GM19455 (cell line): ENCODE data around the gene IGDCC3.

Source experiments
- ATAC-seq: cut with Tn5 transposase; IDR thresholded peaks from one replicate; pipeline ENCODE4 v1.9.1; 2021; ENCODE audit not compliant: unreplicated experiment

IGDCC3 gene

DNA sequence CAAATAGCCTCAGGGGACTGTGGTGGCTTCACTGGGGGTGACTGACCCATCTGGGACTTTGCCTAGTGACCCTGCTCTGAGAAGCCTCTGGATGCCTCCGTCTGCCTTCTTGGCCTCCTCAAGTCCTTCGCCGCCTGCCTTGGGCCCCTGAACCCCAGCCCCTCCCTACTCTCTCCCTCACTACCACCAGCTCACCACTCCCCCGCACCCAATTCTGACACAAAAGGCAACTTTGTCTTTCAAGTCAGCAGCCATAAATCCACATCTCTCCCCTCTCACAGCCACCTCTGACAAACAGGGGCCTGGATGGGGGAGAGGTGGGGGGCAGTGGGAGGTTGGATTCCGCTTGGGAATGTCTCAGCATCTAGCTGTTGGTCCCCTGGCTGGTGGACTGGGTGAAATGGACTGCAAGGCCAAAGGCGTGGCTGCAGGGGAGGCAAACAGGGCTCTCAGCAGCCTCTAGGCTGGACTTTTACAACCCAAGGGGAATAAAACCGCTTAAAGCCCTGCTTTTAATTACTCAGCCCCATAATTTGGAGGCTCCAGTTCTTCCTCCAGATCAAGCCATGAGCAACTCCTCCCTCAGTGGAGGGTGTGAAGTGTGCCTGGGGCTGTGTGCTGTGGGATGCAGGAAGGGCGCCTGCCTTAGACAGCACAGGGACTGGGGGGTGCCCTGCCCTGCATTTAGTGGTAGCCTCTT lies 33.4 kb downstream of the IGDCC3 start:
- no peak for ATAC-seq

DNA sequence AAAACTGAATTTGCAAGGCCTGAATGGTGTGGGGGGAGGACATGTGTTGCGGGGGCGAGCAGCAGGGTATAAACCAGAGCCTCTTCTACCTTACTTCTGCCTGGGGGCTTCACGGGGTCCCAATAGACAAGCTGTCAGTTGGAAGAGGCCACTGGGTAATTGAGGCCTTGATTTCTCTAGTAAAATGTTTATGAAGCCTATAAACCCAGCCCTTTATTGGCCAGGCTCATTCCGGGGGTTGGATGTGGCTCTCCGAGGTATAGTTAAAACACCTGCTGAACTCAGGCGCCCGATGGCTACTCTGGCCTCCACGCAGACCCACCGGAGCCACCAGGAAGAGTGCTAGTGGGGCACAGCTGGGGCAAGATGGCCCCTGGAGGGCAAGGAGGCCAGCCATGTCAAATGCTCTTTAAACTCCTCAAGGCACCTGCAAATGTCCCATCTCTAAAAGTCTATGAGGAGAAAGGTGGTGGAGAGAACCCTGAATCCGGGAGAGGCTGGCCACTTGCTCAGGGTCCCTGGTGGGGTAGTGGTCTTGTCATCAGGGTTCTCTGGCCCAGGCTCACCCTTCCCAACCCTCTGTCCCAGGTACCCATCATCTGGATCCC lies 34.3 kb downstream of the IGDCC3 start:
- no peak for ATAC-seq

DNA sequence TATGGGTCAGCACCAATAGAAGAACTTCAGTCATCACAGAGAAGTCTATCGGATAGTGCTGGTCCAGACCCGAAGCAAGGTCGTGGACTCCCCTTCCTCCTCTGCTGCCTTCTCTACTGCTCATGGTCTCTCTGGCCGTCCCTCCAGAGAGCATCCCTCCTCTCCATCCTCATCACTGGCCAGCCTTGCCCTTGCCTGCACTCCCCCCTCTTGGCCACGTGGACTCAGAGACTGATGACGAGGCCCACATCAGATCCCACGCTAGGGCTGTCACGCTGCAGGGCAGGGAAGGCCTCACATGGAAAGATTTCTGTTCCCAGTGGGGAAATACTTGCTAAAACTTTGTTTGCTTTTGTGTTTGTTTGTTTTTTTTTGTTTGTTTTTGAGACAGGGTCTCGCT lies 35.3 kb downstream of the IGDCC3 start:
- ATAC-seq, result no peak

DNA sequence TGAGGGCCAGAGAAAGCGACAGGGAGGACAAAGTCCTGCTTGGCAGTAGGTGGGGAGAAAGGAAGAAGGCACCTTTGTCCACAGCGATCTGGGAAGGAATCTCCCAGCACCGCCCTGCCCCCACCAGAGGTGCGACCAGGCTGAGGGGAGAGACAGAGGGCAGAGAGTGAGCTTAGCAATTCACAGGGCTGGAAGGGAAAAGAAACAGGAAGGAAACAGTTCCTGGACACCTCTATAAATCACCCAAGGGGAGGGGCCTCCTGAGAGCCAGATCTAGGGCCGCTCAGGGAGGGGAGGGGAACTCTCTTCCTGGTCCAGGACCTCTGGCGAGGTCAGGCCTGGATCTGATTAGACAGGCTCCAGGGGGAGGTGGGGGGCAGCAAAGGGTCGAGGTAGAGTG lies 37.9 kb downstream of the IGDCC3 start:
- no peak for ATAC-seq

DNA sequence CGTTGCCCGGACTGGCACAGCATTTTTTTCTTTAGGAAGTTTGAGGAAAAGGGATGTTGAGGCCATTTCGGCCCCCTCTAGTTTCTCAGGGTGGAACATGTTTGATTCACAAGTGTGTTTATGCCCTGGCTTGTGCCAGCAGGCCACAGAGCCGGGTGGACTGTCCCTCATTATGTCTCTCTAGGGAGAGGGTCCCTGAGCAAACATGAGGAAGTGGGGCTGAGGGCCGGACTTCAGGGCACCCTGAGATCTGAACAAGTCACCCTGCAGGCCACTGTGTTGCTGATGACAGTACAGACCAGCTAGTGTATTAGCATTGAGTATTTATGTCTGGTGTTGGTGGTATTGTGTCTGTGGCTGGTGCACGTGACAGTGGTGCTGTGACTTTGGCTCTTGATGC lies 38.4 kb downstream of the IGDCC3 start:
- no peak for ATAC-seq

DNA sequence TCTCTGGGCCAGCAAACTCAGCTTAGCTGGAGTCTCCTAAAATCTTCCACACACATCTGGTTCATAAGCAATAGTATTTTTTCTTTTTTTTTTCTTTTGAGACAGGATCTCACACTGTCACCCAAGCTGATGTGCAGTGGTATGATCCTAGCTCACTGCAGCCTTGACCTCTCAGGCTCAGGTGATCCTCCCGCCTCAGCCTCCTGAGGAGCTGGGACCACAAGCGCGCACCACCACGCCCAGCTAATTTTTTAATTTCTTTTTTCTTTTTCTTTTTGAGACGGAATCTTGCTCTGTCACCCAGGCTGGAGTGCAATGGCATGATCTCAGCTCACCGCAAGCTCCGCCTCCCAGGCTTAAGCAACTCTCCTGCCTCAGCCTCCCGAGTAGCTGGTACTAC lies 39.0 kb downstream of the IGDCC3 start:
- no peak for ATAC-seq

DNA sequence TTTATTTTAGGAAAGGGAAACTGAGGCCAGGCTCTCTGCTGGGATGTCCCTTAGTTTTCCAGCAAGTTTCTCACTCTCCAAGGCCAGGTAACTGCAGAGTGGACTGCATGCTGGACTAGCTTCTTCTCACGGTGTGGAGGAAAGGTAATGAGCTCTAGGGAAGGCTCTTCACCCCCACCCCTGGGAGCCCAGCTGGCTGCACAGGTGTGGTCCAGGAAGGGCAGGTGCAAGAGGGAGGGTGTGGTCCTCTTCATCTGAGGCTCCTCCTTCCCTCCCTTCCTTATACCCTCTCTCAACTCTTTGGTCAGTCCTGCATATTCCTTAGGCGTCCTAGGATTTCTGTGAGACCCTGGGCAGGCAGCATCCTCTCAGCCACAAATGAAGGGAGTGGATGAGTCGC lies 39.4 kb downstream of the IGDCC3 start:
- no peak for ATAC-seq

DNA sequence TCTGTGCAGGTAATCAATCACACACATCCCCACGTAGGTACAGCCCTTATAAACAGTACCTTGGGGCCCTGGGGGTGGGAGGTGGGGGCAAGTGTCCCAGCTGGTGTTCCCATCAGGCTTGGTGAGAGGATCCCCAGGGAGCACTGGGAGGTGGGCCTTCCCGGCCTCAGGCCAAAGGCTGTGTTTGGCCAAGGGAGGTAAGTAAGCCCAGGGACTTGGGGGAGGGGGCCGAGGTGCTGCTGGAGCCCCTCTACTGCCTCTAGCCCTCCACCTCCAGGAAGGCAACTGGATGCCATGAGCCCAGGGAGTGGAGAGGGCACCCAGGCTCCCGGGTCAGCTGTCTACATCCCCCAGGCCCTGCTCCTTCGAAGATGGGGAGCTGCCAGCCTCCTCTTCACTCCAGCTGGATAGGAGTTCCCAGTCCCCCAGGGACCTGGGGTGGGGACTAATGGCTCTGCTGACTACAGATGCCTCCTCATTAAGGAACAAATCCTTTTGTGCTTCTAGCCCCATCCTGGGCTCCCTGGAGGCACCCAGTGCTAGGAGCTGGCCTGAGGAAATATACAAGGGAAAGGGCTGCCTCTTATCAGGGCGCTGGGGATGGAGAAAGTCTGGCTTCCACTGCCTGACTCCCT lies 40.2 kb downstream of the IGDCC3 start:
- no peak for ATAC-seq

DNA sequence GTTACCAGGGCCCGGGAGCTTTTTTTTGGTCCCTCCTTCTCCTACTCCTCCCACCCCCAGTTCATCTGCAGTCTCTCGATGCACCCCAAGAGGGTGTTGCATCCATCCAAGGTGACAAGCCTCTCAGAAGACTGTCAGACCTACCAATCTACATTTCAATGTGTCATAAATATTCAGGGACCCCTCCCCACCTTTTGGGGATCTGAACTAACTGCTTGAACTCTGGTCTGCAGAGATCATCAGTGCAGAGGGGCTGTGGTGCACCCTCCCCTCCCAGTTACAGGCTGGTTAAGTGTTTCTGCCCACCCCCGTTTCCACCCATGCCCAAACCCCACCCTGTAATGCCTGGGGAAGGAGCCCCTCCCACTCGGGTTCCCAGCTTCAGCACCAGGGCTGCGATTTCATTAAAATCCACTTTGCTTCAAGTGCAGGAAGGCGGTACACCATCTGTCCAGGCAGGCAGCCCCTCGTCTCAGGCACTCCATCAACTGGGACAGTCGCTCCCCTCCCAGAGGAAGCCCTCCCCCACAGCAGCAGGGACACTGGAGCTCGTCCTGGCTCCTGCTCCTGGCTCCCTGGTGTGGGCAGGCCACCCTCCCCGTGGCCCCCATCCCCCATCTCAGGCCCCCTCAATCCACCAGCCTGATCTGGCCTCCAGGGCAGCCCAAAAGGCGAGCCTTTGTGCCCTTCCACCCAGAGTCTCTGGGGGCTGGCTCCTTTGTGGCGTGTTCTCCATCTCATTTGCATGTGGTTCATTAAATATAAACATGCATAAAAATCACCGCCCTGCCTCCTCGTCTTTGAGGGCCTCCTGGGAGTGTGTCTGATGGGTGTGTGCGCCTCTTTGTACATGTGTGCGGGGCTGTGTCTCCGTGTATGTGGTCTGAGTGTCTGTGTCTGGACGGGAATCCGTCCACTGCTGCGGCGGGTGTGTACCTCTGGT lies 41.0 kb downstream of the IGDCC3 start:
- ATAC-seq, result no peak

DNA sequence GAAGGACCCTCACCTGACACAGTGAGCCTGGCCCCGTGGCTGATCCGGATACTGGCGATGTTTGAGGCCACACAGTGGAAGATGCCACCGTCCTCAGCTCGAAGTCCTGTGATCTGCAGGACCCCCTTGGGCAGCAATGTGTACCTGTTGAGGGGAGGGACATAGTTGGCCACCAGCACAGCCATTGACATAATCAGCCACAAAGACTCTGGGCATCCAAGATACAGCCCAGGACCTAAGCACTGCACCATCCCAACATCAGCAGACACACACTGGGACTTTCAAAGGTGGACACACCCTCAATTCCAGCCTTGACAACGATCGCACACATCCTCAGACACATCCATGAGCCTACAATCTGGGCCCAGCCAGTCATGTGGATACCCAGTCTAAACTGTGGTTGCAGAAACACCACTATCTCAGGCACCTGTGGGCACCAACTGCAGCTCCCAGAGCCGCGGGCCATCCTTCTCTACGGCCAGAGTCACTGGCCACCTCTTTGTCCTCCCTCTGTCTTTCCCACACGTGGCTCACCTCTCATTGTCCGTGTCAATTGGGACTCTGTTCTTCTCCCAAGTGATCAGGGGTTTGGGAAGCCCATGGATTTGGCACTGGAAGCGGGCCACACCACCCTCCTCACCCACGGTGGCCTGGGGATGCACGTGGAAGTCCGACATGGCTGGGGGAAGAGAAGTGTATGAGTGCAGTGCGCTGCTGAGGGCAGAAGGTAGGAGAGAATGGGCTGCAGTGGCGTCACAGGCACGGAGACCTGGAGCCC lies 42.3 kb downstream of the IGDCC3 start:
- ATAC-seq, result no peak

DNA sequence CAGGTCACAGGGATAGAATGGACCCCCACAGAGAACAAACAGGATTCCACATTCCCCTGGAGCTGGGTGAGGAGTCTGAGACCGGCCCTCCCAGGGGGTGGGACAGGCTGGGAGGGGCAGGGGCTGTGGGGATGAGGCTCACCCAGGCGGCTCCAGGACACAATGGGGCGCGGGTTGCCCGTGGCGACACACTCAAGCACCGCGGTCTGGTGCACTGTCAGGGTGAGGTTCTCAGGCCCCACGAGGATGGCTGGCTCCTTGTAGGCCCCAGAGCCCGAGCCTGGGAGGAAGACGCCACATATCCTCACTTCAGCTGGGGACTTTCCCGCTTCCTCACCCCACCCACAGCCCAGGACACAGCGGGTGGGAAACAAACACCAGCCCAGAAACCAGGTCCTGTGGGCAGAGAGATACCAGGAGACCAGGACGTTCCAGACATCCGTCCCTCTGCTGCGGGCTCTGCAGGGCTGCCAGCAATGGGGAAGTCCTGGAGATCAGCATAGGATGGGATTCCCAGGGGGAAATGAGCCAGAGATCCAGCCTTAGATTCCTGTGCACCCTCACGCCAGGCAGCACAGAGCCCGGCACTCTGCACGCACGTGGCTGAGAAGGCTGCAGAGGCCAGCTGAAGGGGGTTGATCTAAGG lies 43.1 kb downstream of the IGDCC3 start:
- ATAC-seq, result no peak

DNA sequence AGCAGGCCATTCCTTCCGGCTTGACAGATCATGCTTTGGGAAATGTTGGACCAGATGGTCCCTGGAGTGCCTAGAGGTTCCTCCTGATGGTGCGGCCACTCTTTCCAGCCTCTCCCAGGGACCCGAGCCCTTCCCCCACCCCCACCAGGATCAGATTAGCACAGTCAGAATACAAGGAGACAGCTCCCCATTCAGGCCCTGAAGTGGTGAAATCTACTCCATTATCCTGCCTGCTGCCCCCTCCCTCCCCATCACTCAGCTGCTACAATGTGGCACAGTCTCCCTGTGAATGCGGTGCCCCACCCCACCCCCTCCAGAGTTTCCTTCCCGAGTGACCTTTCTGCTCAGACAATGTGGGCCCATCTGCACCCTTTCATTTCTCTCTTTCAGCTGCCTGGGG lies 43.9 kb downstream of the IGDCC3 start:
- ATAC-seq, result no peak

DNA sequence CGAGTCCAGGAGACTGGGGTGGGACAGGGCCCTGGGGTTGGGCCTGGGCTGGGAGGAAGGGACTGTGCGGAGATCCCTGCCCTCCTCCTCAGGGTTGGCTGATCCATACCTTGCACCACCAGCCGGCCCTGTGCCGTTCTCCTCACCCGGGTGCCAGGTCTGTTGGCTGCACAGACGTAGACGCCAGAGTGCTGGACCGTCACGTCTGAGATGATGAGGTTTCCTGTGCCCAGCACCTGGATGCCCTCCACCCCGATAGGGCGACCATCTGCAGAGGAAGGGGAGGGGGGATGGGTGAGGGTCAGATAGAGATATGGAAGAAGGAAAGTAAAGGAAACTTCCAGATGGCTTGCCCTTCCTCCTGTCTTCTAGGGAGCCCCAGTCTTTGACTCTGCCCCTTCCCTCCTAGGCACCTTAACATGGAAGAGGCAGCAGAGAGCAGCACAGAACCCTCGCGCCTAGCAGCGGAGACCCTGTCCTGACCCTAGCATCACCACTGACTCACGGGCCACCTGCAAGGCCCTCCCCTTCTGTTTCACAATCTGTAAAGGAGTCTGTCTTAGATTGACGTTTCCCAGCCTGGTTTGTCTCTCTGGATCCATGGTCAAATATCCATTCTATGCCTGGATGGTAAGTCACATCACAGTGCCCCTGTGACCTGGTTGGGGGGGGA lies 44.5 kb downstream of the IGDCC3 start:
- no peak for ATAC-seq

DNA sequence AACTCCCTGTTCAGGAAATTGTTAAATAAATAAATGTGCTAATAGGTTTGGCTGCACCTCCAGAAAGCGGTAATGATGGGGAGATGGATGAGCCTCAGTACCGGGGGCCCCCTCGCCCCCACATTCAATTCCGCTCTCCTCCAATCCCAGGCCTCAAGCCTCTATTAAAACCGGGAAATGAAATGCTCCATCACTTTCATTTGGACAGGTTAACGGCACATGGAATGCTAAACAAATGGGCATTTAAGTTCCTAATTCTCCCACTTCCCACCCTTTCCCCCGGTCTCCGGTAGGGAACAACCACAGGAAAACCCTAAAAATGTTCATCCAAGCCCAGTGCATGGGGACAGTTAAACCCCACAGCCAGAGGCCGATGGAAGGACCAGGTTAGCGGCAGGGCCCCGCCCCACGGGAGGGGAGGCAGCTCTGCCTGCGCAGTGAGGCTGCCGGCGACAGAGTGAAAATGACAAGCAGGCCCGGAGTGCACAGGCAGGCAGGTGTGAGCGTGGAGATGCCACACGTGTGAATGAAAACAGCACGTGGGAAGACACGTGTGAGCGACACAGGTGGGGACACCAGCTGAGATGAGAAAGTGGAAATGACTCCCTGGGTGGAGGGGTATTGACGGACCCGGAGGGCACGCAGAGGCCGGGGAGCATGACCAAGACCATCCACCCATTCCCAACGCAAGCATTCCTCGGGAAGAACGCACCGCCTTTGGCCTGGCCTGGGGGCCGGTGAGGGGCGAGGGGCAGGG lies 45.2 kb downstream of the IGDCC3 start:
- ATAC-seq, result no peak

DNA sequence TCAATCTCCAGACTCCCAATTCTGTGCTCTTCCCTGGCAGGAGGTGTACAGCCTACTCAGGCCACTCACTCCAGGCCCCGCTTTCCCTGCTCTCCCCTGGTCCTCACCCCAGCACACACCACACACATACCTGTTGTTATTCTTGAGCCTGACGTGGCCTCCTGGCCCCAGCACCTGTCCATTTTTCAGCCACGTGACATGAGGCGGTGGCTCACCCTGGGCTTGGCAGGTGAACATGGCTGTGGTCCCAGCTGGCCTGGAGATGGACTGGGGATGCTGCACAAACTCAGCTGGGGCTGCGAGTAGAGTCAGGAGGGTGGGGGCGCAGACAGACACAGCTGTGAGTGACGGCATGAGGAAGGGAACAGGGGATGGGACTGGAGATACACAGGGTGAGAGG lies 46.0 kb downstream of the IGDCC3 start:
- no peak for ATAC-seq

DNA sequence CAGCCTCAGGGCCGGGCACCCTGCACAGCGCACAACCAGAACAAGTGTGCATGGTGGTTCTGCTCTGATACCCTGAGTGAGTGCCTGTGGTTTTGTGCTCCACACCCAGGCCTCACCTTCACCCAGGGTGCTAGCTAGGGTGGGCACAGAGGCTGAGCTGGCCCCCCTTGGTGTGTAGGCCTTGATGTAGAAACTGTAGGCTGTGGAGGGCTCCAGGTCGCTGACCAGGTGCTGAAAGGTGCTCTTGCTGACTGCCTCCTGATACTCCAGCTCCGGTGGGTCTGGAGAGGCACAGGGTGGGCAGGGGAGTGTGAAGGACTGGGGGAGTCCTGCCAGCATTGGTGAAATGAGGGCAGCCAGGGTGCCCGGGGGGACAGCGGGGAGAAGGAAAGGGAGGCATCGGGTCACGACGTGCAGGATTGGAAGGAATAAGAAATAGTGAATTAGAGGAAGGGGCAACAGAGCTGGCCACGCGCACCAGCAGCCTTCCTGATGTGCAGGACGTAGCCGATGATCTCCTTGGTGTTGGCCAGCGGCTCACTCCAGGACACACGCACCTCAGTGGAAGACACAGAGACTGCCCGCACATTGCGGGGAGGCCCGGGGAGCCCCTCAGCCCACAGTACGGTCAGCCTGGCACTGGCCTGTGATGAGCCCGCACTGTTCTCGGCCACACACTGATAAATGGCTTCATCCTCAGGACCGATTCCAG lies 46.7 kb downstream of the IGDCC3 start:
- ATAC-seq, result no peak

DNA sequence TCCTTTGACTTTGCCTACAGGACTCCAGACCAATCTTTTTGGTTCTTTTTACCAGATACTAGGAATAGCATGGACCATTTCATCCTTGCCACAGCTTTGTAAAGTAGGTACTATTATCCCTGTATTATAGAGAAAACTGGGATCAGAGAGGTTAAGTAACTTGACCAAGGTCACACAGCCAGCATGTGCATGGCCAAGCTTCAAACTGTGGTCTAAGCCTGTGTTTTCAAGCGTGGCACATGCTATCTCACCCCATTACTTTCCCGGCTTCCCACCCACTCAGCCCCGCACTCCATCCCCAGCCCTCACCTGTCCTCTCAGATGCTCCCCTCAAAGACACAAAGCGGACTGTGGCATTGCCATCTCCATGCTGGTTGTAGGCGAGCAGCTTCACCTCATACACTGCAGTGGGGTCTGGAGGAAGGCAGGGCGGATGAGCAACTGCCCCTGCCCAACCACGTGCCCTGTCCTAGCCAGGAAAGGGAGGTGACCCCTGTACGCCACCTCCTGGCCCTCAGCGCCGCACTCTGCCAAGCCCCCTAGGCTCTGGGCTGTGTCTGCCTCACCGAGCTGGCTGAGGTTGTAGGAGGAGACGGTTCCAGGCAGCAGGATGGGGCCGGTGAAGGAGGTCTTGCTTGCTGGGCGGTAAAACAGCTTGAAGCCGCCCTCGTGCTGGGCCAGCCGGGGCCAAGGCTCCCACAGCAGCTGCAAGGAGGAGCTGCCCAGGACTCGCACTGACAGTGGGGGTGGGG lies 47.6 kb downstream of the IGDCC3 start:
- ATAC-seq, result no peak
